A549 (cell line): ENCODE results near the gene LTBP3. TPM values are rescaled to one million over a fixed set of nuclear protein-coding genes. Genes with fewer than 3 reads are reported as not detected.
A peak's percentile ranks its signal among the peaks of the same experiment; 100 is the strongest.

Experiments used
- ATAC-seq, 2 experiments: fragments of 200-7000 bp in 1 of 2; fragments of >200 bp in 1 of 2; cut with Nextera tagmentation in 1 of 2; cut with Tn5 transposase in 1 of 2; 3 replicates each; pipeline versions ENCODE4 v1.8.0 to v1.9.1; 2018 to 2020; ENCODE audit warnings: mild to moderate bottlenecking in 1 of 2, moderate library complexity in 1 of 2
- CTCF ChIA-PET: fragments of 300-600 bp; sonication (Branson Sonifier 250); formaldehyde crosslinking; extraction: SDS; loops from one replicate; lab custom pipeline; 2021; ENCODE audit warnings: antibody characterized with exemption, inconsistent platforms; lab: Yijun Ruan, JAX
- POLR2A ChIA-PET: fragments of 350-600 bp; formaldehyde crosslinking; extraction: SDS; loops from one replicate; lab custom pipeline; 2021; ENCODE audit warnings: antibody characterized with exemption, inconsistent platforms; lab: Yijun Ruan, JAX
- DNase-seq, 2 experiments: peaks; one replicate each; pipeline versions ENCODE4 v3.0.0 to v3.0.0-alpha.2; 2011 to 2016; ENCODE audit warnings: low read depth in 1 of 2, low spot score in 1 of 2
- FAIRE-seq: peaks from 2 replicates; lab custom pipeline; 2011; peaks lifted over from hg19 to GRCh38; lab: Jason Lieb, UNC
- H3K27ac ChIP-seq, 2 experiments: fragments of >200 bp; sonication (Bioruptor Twin); formaldehyde crosslinking; 3 replicates each; pipeline ENCODE4 v1.5.1; 2016 to 2017
- H3K4me1 ChIP-seq: fragments of >200 bp; sonication (Bioruptor Twin); formaldehyde crosslinking; 3 replicates; pipeline ENCODE4 v1.6.1; 2016
- H3K4me2 ChIP-seq: fragments of >200 bp; sonication (Bioruptor Twin); formaldehyde crosslinking; 3 replicates; pipeline ENCODE4 v1.6.1; 2016
- H3K4me3 ChIP-seq: fragments of >200 bp; sonication (Bioruptor Twin); formaldehyde crosslinking; 3 replicates; pipeline ENCODE4 v1.5.1; 2016
- H3K9me3 ChIP-seq: fragments of >200 bp; sonication (Bioruptor Twin); formaldehyde crosslinking; 3 replicates; pipeline ENCODE4 v1.6.1; 2016
- CBX2 ChIP-seq: fragments of 200-600 bp; sonication (generic); IDR thresholded peaks from 2 replicates; pipeline ENCODE4 v1.6.1; 2016; ENCODE audit warnings: low read depth, mild to moderate bottlenecking, borderline replicate concordance
- CEBPB ChIP-seq, 2 experiments: fragments of >200 bp in 1 of 2; sonication (Bioruptor Twin) in 1 of 2; formaldehyde crosslinking in 1 of 2; IDR thresholded peaks; 2 replicates each; pipeline ENCODE4 v1.6.1; 2012 to 2016
- CHD2 ChIP-seq: fragments of 150-350 bp; IDR thresholded peaks from 2 replicates; pipeline ENCODE4 v1.6.1; 2014; ENCODE audit warnings: low read length; ENCODE audit not compliant: partially characterized antibody
- EHMT2 ChIP-seq: fragments of 200-600 bp; sonication (generic); IDR thresholded peaks from 2 replicates; pipeline ENCODE4 v1.6.1; 2016; ENCODE audit warnings: antibody characterized with exemption, low read depth, mild to moderate bottlenecking, moderate library complexity
- ESRRA ChIP-seq: fragments of 150-350 bp; IDR thresholded peaks from 2 replicates; pipeline ENCODE4 v1.6.1; 2014; ENCODE audit warnings: mild to moderate bottlenecking, low read length, borderline replicate concordance
- FOSL2 ChIP-seq, 2 experiments: fragments of 450-650 bp in 1 of 2; fragments of >200 bp in 1 of 2; sonication (Bioruptor Twin) in 1 of 2; formaldehyde crosslinking; IDR thresholded peaks; 2 replicates each; pipeline versions ENCODE4 v1.5.0 to v1.6.1; 2016 to 2020; ENCODE audit warnings: mild to moderate bottlenecking in 1 of 2, moderate library complexity in 1 of 2
- HDAC2 ChIP-seq: fragments of 200-600 bp; sonication (generic); IDR thresholded peaks from 2 replicates; pipeline ENCODE4 v1.6.1; 2016
- HOXA7 ChIP-seq: fragments of 250-450 bp; sonication (Bioruptor Pico); IDR thresholded peaks from 2 replicates; pipeline ENCODE4 v1.5.0; 2020; ENCODE audit warnings: mild to moderate bottlenecking, moderate library complexity
- HOXB13 ChIP-seq: fragments of 250-450 bp; sonication (Bioruptor Pico); IDR thresholded peaks from 2 replicates; pipeline ENCODE4 v1.5.0; 2020; ENCODE audit warnings: low read depth, mild to moderate bottlenecking, moderate library complexity
- JUN ChIP-seq, 2 experiments: fragments of >200 bp; sonication (Bioruptor Twin); formaldehyde crosslinking; IDR thresholded peaks; 2 replicates in 1 of 2; 3 replicates in 1 of 2; pipeline ENCODE4 v1.6.1; 2016 to 2017
- KDM5A ChIP-seq: fragments of 200-600 bp; sonication (generic); IDR thresholded peaks from 2 replicates; pipeline ENCODE4 v1.6.1; 2016; ENCODE audit warnings: antibody characterized with exemption, mild to moderate bottlenecking
- MAFK ChIP-seq: fragments of 450-650 bp; IDR thresholded peaks from 2 replicates; pipeline ENCODE4 v1.6.1; 2014; ENCODE audit not compliant: partially characterized antibody
- MAZ ChIP-seq: fragments of 150-350 bp; IDR thresholded peaks from 2 replicates; pipeline ENCODE4 v1.6.1; 2014; ENCODE audit warnings: antibody characterized with exemption, low read depth, low read length, borderline replicate concordance
- NFE2L2 ChIP-seq: fragments of 150-350 bp; conservative IDR thresholded peaks from 2 replicates; pipeline ENCODE4 v1.6.1; 2014; ENCODE audit warnings: low read length
- NR3C1 ChIP-seq: fragments of >200 bp; sonication (Bioruptor Twin); formaldehyde crosslinking; IDR thresholded peaks from 3 replicates; pipeline ENCODE4 v1.6.1; 2017
- PHF8 ChIP-seq: fragments of 200-600 bp; sonication (generic); IDR thresholded peaks from 2 replicates; pipeline ENCODE4 v1.6.1; 2016; ENCODE audit warnings: low read depth, mild to moderate bottlenecking, antibody characterized with exemption, moderate library complexity, borderline replicate concordance
- POLR2A ChIP-seq: IDR thresholded peaks from 2 replicates; pipeline ENCODE4 v1.6.1; 2012; ENCODE audit warnings: mild to moderate bottlenecking, low read length
- RAD21 ChIP-seq, 2 experiments: fragments of >200 bp in 1 of 2; sonication (Bioruptor Twin) in 1 of 2; formaldehyde crosslinking in 1 of 2; IDR thresholded peaks in 1 of 2; conservative IDR thresholded peaks in 1 of 2; 2 replicates in 1 of 2; 3 replicates in 1 of 2; pipeline ENCODE4 v1.6.1; 2012 to 2018; ENCODE audit warnings: inconsistent platforms in 1 of 2
- RARB ChIP-seq: fragments of 250-450 bp; sonication (Bioruptor Pico); IDR thresholded peaks from 2 replicates; pipeline ENCODE4 v1.8.0; 2021; ENCODE audit warnings: mild to moderate bottlenecking, moderate library complexity
- RFX5 ChIP-seq: fragments of 450-650 bp; IDR thresholded peaks from 2 replicates; pipeline ENCODE4 v1.7.1; 2014; ENCODE audit warnings: antibody characterized with exemption, mild to moderate bottlenecking, moderate library complexity
- RNF2 ChIP-seq: fragments of 200-600 bp; sonication (generic); IDR thresholded peaks from 2 replicates; pipeline ENCODE4 v1.6.1; 2016; ENCODE audit warnings: low read depth, mild to moderate bottlenecking, antibody characterized with exemption, moderate library complexity, borderline replicate concordance
- SMC3 ChIP-seq: fragments of >200 bp; sonication (Bioruptor Twin); formaldehyde crosslinking; IDR thresholded peaks from 3 replicates; pipeline ENCODE4 v1.6.1; 2018; ENCODE audit warnings: inconsistent platforms
- SREBF2 ChIP-seq: fragments of 450-650 bp; IDR thresholded peaks from 2 replicates; pipeline ENCODE4 v1.6.1; 2014; ENCODE audit warnings: mild to moderate bottlenecking, moderate library complexity
- TFCP2L1 ChIP-seq: fragments of 250-450 bp; sonication (Bioruptor Pico); IDR thresholded peaks from 2 replicates; pipeline ENCODE4 v1.5.0; 2021; ENCODE audit warnings: mild to moderate bottlenecking
- TP53 ChIP-seq: fragments of 250-450 bp; sonication (Bioruptor Pico); IDR thresholded peaks from 2 replicates; pipeline ENCODE4 v1.5.0; 2021; ENCODE audit warnings: mild to moderate bottlenecking, moderate library complexity
- ZC3H11A ChIP-seq: fragments of 450-650 bp; IDR thresholded peaks from 2 replicates; pipeline ENCODE4 v1.6.1; 2014; ENCODE audit warnings: antibody characterized with exemption, mild to moderate bottlenecking
- ZNF302 ChIP-seq: fragments of 250-450 bp; sonication (Bioruptor Pico); IDR thresholded peaks from 2 replicates; pipeline ENCODE4 v1.9.0; 2021; ENCODE audit warnings: inconsistent platforms, mild to moderate bottlenecking, moderate library complexity
- ZSCAN20 ChIP-seq: fragments of 250-450 bp; sonication (Bioruptor Pico); IDR thresholded peaks from 2 replicates; pipeline ENCODE4 v1.8.0; 2022; ENCODE audit warnings: mild to moderate bottlenecking, moderate library complexity
- WGBS: methylation state at CpG from one replicate; pipeline ENCODE4 v1.1.6; 2017; ENCODE audit errors: missing lambda C conversion rate; 5-methylcytosine and 5-hydroxymethylcytosine counted together
- polyA plus RNA-seq, 4 experiments: library from polyadenylated mRNA; depleted of rRNA in 3 of 4; stranded (reverse); fragments of >200 nt; fragmentation: RNase III in 1 of 4; extraction: RNeasy Plus Mini Kit Qiagen cat#74134 plus additional on column Dnase treatment in 1 of 4; gene quantifications; 2 replicates in 3 of 4; 3 replicates in 1 of 4; pipeline ENCODE4 v1.2.3, GENCODE V29; 2011 to 2017
- TF ChIP-seq, protein P1 (sequence below): fragments of 250-450 bp; sonication (Bioruptor Pico); IDR thresholded peaks from 2 replicates; pipeline ENCODE4 v1.5.0; 2020; ENCODE audit warnings: low read depth, mild to moderate bottlenecking, moderate library complexity
- TF ChIP-seq, protein P2 (sequence below): IDR thresholded peaks from 2 replicates; pipeline ENCODE4 v1.6.1; 2012
- TF ChIP-seq, protein P3 (sequence below): fragments of 200-600 bp; sonication (generic); IDR thresholded peaks from 2 replicates; pipeline ENCODE4 v1.6.1; 2016; ENCODE audit warnings: antibody characterized with exemption, mild to moderate bottlenecking, moderate library complexity
- TF ChIP-seq, protein P4 (sequence below): fragments of >200 bp; sonication (Bioruptor Twin); formaldehyde crosslinking; IDR thresholded peaks from 2 replicates; pipeline ENCODE4 v1.6.1; 2016
- TF ChIP-seq, protein P5 (sequence below): IDR thresholded peaks from 2 replicates; pipeline ENCODE4 v1.6.1; 2012
- TF ChIP-seq, protein P6 (sequence below): fragments of 150-350 bp; IDR thresholded peaks from 2 replicates; pipeline ENCODE4 v1.6.1; 2014; ENCODE audit warnings: low read depth, mild to moderate bottlenecking, low read length

Gene LTBP3
- polyA plus RNA-seq, 2 of the 4 experiments (the other 2 are of a cell fraction), result 28.6 to 123 TPM

DNA sequence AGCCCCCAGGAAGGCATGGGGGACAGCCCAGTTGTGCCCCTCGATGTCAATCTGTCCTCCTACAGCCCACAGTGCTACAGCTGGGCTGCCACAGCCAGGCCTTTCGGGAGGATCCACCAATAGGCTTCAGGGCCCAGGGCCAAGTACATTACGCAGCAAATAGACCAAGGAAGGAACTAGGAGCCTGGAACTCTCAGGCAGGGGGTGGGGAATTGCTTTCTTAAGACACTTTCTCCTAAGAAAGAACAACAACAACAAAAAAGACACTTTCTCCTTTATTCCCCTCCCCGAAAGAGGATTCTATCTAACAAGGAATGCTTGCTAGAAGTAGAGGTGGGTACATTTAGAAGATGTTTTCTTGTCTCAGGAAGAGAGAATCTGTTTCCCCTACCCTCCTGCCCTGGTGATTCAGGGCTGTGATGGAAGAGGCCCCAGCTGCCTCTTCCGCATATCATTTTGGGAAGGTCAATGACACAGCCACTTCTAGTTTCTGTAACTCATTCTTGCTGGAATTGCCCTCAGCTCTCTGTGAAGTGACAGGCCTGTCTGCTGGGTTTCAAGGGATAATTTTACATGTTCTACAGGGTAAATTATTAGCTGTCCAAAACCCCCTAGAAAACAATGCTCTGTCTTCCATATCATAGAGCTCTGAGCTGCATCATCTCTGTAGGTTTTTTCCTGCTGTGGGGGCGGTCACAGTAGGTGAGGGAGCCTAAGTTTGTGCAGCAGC is 65.4 kb downstream of the LTBP3 start:
- ChIA-PET POLR2A (interaction anchor here (0.5 to 26.7 kb wide), 9 partner anchors 10 to 73 kb away, joined by 4 to 1006 read pairs (median 12); partner anchors contain the start of genes MALAT1 and NEAT1), CTCF (interaction anchor here (0.5 to 30.0 kb wide), 6 partner anchors 16 to 1152 kb away, joined by 3 to 947 read pairs (median 4); no protein-coding TSS in a partner anchor)
- Histone ChIP-seq H3K4me3 (no peak overlapping the region), H3K4me1 (peaks cover 91% of the 10 kb centered on the region), H3K9me3 (no peaks in the 10 kb centered on the region), H3K27ac (peak overlapping the region; percentile 98 to 100), H3K4me2 (peak overlapping the region; percentile 77)
- ATAC-seq, result peak; percentile 28 to 41; a peak in 5 of 6 replicates
- DNase-seq, result peak in 1 of 2 experiments; percentile 91
- WGBS, result 5% methylated on average over 6 of the region's 6 CpGs
- no peak for FAIRE-seq
- TF ChIP-seq, protein P1, sequence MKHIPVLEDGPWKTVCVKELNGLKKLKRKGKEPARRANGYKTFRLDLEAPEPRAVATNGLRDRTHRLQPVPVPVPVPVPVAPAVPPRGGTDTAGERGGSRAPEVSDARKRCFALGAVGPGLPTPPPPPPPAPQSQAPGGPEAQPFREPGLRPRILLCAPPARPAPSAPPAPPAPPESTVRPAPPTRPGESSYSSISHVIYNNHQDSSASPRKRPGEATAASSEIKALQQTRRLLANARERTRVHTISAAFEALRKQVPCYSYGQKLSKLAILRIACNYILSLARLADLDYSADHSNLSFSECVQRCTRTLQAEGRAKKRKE (CRISPR knock-in tag), result peak; percentile 44; the same call in 1 of the 2 replicates
- TF ChIP-seq TFCP2L1 (CRISPR knock-in tag), result peak; percentile 18; the same call in 1 of the 2 replicates
- TF ChIP-seq ESRRA, result no peak
- peak; percentile 96 for TF ChIP-seq TP53
- TF ChIP-seq ZSCAN20 (CRISPR knock-in tag), result no peak; the same call in 1 of the 2 replicates
- TF ChIP-seq, protein P2, sequence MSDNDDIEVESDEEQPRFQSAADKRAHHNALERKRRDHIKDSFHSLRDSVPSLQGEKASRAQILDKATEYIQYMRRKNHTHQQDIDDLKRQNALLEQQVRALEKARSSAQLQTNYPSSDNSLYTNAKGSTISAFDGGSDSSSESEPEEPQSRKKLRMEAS, result 0 out of 2 replicates have a peak, but pooled peaks have one; percentile 40
- no peak for TF ChIP-seq HOXA7 (CRISPR knock-in tag)
- TF ChIP-seq SMC3, result no peak
- TF ChIP-seq RFX5, result no peak
- no peak for TF ChIP-seq ZC3H11A
- TF ChIP-seq NR3C1, result no peak
- TF ChIP-seq PHF8, result no peak
- TF ChIP-seq ZNF302 (CRISPR knock-in tag), result 0 out of 2 replicates have a peak, but pooled peaks have one; percentile 1
- TF ChIP-seq, protein P3, sequence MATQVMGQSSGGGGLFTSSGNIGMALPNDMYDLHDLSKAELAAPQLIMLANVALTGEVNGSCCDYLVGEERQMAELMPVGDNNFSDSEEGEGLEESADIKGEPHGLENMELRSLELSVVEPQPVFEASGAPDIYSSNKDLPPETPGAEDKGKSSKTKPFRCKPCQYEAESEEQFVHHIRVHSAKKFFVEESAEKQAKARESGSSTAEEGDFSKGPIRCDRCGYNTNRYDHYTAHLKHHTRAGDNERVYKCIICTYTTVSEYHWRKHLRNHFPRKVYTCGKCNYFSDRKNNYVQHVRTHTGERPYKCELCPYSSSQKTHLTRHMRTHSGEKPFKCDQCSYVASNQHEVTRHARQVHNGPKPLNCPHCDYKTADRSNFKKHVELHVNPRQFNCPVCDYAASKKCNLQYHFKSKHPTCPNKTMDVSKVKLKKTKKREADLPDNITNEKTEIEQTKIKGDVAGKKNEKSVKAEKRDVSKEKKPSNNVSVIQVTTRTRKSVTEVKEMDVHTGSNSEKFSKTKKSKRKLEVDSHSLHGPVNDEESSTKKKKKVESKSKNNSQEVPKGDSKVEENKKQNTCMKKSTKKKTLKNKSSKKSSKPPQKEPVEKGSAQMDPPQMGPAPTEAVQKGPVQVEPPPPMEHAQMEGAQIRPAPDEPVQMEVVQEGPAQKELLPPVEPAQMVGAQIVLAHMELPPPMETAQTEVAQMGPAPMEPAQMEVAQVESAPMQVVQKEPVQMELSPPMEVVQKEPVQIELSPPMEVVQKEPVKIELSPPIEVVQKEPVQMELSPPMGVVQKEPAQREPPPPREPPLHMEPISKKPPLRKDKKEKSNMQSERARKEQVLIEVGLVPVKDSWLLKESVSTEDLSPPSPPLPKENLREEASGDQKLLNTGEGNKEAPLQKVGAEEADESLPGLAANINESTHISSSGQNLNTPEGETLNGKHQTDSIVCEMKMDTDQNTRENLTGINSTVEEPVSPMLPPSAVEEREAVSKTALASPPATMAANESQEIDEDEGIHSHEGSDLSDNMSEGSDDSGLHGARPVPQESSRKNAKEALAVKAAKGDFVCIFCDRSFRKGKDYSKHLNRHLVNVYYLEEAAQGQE, result no peak
- TF ChIP-seq, protein P4, sequence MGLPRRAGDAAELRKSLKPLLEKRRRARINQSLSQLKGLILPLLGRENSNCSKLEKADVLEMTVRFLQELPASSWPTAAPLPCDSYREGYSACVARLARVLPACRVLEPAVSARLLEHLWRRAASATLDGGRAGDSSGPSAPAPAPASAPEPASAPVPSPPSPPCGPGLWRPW, result no peak
- TF ChIP-seq, protein P5, sequence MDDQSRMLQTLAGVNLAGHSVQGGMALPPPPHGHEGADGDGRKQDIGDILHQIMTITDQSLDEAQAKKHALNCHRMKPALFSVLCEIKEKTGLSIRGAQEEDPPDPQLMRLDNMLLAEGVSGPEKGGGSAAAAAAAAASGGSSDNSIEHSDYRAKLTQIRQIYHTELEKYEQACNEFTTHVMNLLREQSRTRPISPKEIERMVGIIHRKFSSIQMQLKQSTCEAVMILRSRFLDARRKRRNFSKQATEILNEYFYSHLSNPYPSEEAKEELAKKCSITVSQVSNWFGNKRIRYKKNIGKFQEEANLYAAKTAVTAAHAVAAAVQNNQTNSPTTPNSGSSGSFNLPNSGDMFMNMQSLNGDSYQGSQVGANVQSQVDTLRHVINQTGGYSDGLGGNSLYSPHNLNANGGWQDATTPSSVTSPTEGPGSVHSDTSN, result no peak
- TF ChIP-seq KDM5A, result no peak
- TF ChIP-seq, protein P6, sequence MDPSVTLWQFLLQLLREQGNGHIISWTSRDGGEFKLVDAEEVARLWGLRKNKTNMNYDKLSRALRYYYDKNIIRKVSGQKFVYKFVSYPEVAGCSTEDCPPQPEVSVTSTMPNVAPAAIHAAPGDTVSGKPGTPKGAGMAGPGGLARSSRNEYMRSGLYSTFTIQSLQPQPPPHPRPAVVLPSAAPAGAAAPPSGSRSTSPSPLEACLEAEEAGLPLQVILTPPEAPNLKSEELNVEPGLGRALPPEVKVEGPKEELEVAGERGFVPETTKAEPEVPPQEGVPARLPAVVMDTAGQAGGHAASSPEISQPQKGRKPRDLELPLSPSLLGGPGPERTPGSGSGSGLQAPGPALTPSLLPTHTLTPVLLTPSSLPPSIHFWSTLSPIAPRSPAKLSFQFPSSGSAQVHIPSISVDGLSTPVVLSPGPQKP, result no peak
- TF ChIP-seq POLR2A, result peak; percentile 37
- peak; percentile 51 to 56; a peak in 2 of 5 replicates for TF ChIP-seq JUN (IDR thresholded peaks at IDR 0.05)
- no peak for TF ChIP-seq RAD21 (conservative IDR thresholded peaks at IDR 0.05 in 1 of 2, IDR thresholded peaks at IDR 0.05 in 1 of 2)
- TF ChIP-seq MAFK, result peak; percentile 10
- no peak for TF ChIP-seq FOSL2 (IDR thresholded peaks at IDR 0.05)
- TF ChIP-seq FOSL2 (CRISPR knock-in tag; IDR thresholded peaks at IDR 0.05), result peak; percentile 60
- TF ChIP-seq RNF2, result no peak
- TF ChIP-seq CHD2, result no peak
- no peak for TF ChIP-seq HDAC2
- TF ChIP-seq CBX2, result no peak
- TF ChIP-seq MAZ, result no peak
- no peak for TF ChIP-seq EHMT2
- TF ChIP-seq SREBF2, result no peak
- 0 out of 2 replicates have a peak, but pooled peaks have one; percentile 8 for TF ChIP-seq NFE2L2
- no peak for TF ChIP-seq CEBPB (IDR thresholded peaks at IDR 0.05)
- peak; percentile 75 for TF ChIP-seq RARB (CRISPR knock-in tag)
- 0 out of 2 replicates have a peak, but pooled peaks have one; percentile 2 for TF ChIP-seq HOXB13 (CRISPR knock-in tag)
